Measurements from ENCODE around the gene PRDM16. TPM values are rescaled to one million over a fixed set of nuclear protein-coding genes. Genes with fewer than 3 reads are reported as not detected.

Gene PRDM16
- total RNA-seq, 4 donors from 2014 or later = 15.7 to 54.3 (median 27.6) TPM

- H3K27ac ChIP-seq = no peak overlapping the region
- intact Hi-C loops (cut with DNase I) = loop anchor here (10.0 kb wide), 1 partner anchor 605 kb away; no protein-coding TSS in a partner anchor
- H3K4me1 ChIP-seq = peaks cover 0 to 3% of the 10 kb centered on the region in 2 donors
- peaks cover 15 to 24% of the 10 kb centered on the region in 2 donors for H3K36me3 ChIP-seq
- no peak overlapping the region for H3K4me3 ChIP-seq (replicated peaks in 1 of 3)
- no peak for TF ChIP-seq CTCF (IDR thresholded peaks at IDR 0.05)
- no peak for TF ChIP-seq POLR2A (IDR thresholded peaks at IDR 0.05)
- 86 to 94% methylated on average over 8 to 13 of the region's 13 CpGs for WGBS, 2 donors
- DNase-seq = no peak
- no peaks in the 10 kb centered on the region for H3K27me3 ChIP-seq
- H3K9me3 ChIP-seq = no peaks in the 10 kb centered on the region
Observed at GRCh38 chr1:3429320-3429719, 360.3 kb downstream of the PRDM16 start.

GRCh38 chr1:3429766-3430165 is 360.8 kb downstream of the PRDM16 start:
- Histone ChIP-seq H3K36me3 (peaks cover 15 to 24% of the 10 kb centered on the region in 2 donors), H3K4me1 (no peaks in the 10 kb centered on the region), H3K4me3 (replicated peaks in 1 of 3) (no peak overlapping the region), H3K27me3 (no peaks in the 10 kb centered on the region), H3K9me3 (no peaks in the 10 kb centered on the region), H3K27ac (no peak overlapping the region)
- TF ChIP-seq POLR2A (IDR thresholded peaks at IDR 0.05) (no peak), CTCF (IDR thresholded peaks at IDR 0.05) (no peak)
- no peak for DNase-seq
- intact Hi-C loops (cut with DNase I) = loop anchor here (10.0 kb wide), 1 partner anchor 605 kb away; no protein-coding TSS in a partner anchor
- 87 to 93% methylated on average over 13 to 16 of the region's 16 CpGs for WGBS, 2 donors

- no peak for TF ChIP-seq POLR2A (IDR thresholded peaks at IDR 0.05)
- TF ChIP-seq CTCF (IDR thresholded peaks at IDR 0.05) = no peak
- no peaks in the 10 kb centered on the region for H3K9me3 ChIP-seq
- H3K36me3 ChIP-seq = peaks cover 15 to 24% of the 10 kb centered on the region in 2 donors
- H3K4me1 ChIP-seq = no peaks in the 10 kb centered on the region
- no peak overlapping the region for H3K27ac ChIP-seq
- no peak overlapping the region for H3K4me3 ChIP-seq (replicated peaks in 1 of 3)
- no peaks in the 10 kb centered on the region for H3K27me3 ChIP-seq
- intact Hi-C loops (cut with DNase I) = no loop called here
- WGBS, 2 donors = 84 to 85% methylated on average over 19 of the region's 19 CpGs
- no peak for DNase-seq
Observed at GRCh38 chr1:3430406-3430805, 361.4 kb downstream of the PRDM16 start.

DNA sequence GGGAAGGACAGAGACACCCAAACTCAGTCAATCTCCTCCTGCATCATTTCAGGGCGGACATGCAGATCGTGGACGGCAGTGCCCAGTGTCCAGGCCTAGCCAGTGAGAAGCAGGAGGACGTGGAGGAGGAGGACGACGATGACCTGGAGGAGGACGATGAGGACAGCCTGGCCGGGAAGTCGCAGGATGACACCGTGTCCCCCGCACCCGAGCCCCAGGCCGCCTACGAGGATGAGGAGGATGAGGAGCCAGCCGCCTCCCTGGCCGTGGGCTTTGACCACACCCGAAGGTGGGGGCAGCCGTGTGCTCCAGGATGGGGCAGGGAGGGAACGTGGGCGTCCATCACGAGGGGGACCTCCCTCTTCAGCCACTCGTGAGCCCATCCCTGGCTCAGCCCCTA is 361.8 kb downstream of the PRDM16 start:
- Histone ChIP-seq H3K9me3 (no peaks in the 10 kb centered on the region), H3K27me3 (no peaks in the 10 kb centered on the region), H3K27ac (no peak overlapping the region), H3K4me3 (replicated peaks in 1 of 3) (no peak overlapping the region), H3K36me3 (peaks cover 15 to 24% of the 10 kb centered on the region in 2 donors), H3K4me1 (no peaks in the 10 kb centered on the region)
- TF ChIP-seq POLR2A (IDR thresholded peaks at IDR 0.05) (no peak), CTCF (IDR thresholded peaks at IDR 0.05) (no peak)
- WGBS, 2 donors = 90 to 93% methylated on average over 20 to 22 of the region's 22 CpGs
- DNase-seq = no peak
- intact Hi-C loops (cut with DNase I) = no loop called here

DNA sequence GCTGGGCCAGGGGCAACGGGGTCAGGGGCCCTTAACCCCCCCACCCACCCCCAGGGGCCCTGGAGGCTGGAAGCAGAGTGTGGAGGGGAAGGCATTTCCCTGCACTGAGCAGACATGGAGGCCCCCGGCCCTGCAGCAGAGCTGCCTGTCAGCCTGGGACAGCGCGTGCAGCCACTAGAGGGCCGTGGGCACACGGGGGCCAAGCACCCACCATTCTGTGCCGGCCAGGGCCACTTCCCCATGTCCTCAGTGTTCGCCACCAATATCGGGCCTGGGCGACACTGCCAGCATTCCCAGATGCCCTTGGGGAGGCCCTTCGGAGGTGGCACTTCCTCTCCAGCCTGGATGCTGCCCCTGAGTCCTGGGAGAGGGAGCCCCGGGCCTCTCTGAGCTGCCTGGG is 362.3 kb downstream of the PRDM16 start:
- 67 to 75% methylated on average over 1 to 12 of the region's 12 CpGs for WGBS, 2 donors
- Histone ChIP-seq H3K27me3 (no peaks in the 10 kb centered on the region), H3K4me3 (replicated peaks in 1 of 3) (no peak overlapping the region), H3K9me3 (no peaks in the 10 kb centered on the region), H3K27ac (no peak overlapping the region), H3K36me3 (peaks cover 15 to 20% of the 10 kb centered on the region in 2 donors), H3K4me1 (no peaks in the 10 kb centered on the region)
- no peak for TF ChIP-seq POLR2A (IDR thresholded peaks at IDR 0.05)
- TF ChIP-seq CTCF (IDR thresholded peaks at IDR 0.05) = no peak
- intact Hi-C loops (cut with DNase I) = no loop called here
- DNase-seq = no peak

Measured in thyroid gland (tissue), 4 donors.